ENCODE results near the gene CT47C1.

DNA sequence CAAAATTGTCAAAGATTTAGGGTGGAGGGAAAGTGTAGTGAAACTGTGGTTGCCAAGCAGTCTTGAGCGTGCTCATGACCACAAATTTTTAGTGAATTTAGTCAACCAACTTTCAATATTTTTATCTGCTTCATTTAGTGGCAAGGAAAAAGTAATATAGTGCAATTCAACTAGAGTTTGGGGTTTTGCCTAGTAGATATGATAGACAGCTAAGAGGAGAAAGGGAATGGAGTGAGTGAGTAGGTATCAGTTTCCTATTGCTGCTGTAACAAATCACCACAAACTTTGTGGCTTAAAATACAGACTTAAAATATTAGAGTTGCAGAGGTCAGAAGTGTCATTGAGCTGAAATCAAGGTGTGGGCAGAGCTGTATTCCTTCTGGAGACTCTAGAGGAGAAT lies 3.7 kb upstream of the CT47C1 start:
- TF ChIP-seq, protein P1, sequence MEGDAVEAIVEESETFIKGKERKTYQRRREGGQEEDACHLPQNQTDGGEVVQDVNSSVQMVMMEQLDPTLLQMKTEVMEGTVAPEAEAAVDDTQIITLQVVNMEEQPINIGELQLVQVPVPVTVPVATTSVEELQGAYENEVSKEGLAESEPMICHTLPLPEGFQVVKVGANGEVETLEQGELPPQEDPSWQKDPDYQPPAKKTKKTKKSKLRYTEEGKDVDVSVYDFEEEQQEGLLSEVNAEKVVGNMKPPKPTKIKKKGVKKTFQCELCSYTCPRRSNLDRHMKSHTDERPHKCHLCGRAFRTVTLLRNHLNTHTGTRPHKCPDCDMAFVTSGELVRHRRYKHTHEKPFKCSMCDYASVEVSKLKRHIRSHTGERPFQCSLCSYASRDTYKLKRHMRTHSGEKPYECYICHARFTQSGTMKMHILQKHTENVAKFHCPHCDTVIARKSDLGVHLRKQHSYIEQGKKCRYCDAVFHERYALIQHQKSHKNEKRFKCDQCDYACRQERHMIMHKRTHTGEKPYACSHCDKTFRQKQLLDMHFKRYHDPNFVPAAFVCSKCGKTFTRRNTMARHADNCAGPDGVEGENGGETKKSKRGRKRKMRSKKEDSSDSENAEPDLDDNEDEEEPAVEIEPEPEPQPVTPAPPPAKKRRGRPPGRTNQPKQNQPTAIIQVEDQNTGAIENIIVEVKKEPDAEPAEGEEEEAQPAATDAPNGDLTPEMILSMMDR (IDR thresholded peaks at IDR 0.05) = no peak
- TF ChIP-seq EZH2 (IDR thresholded peaks at IDR 0.05; ENCODE audit: borderline replicate concordance, insufficient read depth, low read depth, low read length, poor library complexity, severe bottlenecking) = no peak

Data from B cell (primary cell).